Cortex of kidney (tissue), 1 donor: ENCODE measurements around the gene FKBP5.
"Not testable (repeated sequence)": the region's sequence is repeated elsewhere in the genome, so short reads cannot be mapped to it uniquely, and the experiment has no call there.

ENCODE experiments used
- DNase-seq: peaks from one replicate; lab custom pipeline; 2025; lab: John Stamatoyannopoulos, UW

The FKBP5 gene

DNA sequence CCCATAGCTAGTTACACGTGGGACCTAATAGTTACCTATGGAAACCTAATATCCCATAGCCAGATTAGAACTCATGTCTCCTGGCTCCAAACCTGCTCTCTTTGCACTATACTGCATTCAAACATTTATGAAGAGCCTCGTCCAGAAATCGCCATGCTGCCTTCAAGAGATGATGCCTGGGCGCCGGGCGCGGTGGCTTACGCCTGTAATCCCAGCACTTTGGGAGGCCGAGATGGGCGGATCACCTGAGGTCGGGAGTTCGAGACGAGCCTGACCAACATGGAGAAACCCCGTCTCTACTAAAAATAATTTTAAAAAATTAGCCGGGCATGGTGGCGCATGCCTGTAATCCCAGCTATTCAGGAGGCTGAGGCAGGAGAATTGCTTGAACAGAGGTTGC, 1.3 kb upstream of the FKBP5 start:
- not testable (repeated sequence) for DNase-seq

- no peak for DNase-seq
These were observed 784 bp downstream of the FKBP5 start for GRCh38 chr6:35687658-35688604.

DNA sequence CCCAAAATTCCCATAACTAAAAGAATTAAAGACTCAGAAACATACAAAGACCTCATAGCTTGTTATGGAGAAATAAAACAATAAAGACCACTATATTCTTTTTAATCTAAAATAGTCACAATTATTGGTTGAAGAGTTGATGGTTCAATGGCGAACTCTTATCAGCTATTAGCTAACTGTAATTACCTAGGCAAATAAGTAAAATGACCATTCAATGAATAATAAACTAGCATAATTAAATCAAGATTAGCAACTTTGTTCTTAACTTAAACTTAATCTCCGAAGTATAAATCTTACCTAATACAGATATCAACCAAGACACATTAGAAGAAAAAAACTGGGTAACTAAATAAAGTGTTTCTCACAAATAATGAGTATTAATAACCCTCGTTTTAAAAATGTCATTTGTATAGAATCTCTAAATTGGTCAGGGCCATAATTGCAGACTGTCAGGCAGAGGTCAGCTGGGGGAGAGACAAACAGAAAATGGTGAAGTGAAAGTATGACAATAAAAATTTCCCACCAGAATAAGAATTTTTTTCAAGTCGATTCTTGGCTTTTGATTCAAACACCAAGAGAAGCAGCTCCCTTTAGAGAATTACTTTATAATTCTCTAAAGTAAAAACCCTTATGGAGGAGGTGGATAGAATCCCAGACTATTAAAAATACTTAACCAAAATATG, 1.7 kb downstream of the FKBP5 start:
- no peak for DNase-seq

- no peak for DNase-seq
These were observed 2.3 kb downstream of the FKBP5 start for GRCh38 chr6:35686436-35686835.

- DNase-seq = no peak
These were observed 5.4 kb downstream of the FKBP5 start for GRCh38 chr6:35683267-35683666.

DNA sequence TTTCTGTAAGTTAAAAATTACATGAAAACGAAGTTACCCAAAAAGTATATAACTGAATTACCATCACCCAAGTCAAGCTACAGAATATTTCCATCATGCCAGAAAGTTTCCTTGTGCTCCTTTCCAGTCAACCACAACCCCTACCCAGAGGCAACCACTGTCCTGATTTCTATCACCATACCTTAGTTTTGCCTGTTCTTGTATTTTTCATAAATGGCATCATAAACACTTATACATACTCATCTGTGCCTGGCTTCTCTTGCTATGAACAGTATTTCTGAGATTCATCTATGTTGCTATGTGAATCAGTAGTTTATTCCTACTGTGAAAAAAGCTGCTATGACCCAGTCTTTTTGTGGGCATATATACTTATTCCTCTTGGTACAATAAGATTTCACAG, 7.4 kb downstream of the FKBP5 start:
- DNase-seq = no peak

- DNase-seq = no peak
These were observed 9.3 kb downstream of the FKBP5 start for GRCh38 chr6:35679399-35679798.

DNA sequence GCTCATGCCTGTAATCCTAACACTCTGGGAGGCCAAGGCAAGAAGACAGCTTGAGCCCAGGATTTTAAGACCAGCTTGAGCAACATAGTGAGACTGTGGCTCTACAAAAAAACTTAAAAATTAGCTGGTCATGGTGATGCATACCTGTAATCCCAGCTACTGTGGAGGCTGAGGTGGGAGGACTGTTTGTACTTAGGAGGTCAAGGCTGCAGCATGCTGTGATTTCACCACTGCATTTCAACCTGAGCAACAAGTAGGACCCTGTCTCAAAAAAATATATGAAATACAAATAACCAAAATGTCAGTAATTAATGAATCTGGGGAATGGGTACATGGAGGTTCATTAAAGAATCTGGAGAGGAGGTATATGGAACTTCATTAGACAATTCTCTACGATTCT, 9.9 kb downstream of the FKBP5 start:
- no peak for DNase-seq

DNA sequence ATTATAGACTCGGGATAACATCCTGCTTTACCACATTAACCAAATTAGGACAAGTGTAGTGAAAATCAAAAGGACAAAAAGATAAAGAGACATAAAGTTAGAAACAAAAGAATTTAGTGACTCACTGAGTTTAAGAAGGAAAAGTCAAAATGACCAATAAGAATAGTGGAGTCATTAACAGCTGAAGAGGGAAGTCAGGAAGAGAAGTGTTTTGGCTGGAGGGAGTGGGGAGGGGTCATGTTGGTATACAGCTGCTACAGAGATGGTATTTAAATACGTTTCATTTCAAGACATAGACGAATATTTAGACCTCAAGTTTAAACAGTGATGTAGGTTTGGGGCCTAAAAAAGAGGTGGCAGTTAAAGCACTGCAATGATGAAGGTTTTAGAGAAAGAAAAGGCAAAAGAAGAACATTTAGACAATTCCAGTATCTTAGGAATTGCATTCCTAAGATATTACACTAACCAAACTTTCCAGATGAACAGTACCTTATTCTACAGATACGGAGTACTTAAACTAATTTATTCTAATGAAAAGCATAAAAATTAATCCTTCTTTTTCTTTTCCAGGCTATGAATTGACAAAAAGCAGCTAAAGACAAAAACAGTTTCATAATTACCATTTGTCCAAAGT, 10.6 kb downstream of the FKBP5 start:
- DNase-seq = no peak

- DNase-seq = no peak
These were observed 11.3 kb downstream of the FKBP5 start for GRCh38 chr6:35677456-35677855.

GRCh38 chr6:35675871-35676459, 12.8 kb downstream of the FKBP5 start:
- no peak for DNase-seq

- no peak for DNase-seq
These were observed 14.1 kb downstream of the FKBP5 start for GRCh38 chr6:35674594-35674993.

GRCh38 chr6:35673755-35674154, 15.0 kb downstream of the FKBP5 start:
- DNase-seq = no peak

GRCh38 chr6:35673284-35673666, 15.4 kb downstream of the FKBP5 start:
- not testable (repeated sequence) for DNase-seq

- not testable (repeated sequence) for DNase-seq
These were observed 18.3 kb downstream of the FKBP5 start for GRCh38 chr6:35670453-35670852.

DNA sequence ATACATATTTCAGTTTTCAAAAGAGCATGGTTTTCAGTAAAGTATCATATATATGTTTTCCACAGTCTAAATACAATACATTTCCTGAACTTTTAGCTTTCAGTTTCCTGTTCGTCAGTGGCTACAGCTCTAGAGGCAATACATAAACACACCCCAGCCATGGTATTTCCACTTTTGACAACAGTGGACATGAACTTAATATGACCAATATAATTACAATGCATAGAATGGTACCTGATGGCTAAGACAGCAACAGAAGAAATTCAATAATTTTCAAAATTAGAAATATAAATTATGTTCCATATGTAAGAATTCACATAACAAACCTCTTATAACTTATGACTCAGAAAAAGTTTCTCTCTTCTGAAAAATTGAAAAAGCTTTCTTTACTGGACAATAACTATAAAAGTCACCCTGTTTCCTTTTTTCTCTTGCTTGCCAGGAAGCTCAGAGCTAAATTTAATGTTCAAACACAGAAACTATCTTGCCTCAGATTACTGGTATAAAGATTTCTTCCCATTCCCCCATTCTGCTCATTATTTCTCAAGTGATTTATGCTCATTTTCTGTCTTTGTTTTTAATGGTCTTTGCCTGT, 19.2 kb downstream of the FKBP5 start:
- DNase-seq = no peak

GRCh38 chr6:35668744-35669450, 19.8 kb downstream of the FKBP5 start:
- no peak for DNase-seq

DNA sequence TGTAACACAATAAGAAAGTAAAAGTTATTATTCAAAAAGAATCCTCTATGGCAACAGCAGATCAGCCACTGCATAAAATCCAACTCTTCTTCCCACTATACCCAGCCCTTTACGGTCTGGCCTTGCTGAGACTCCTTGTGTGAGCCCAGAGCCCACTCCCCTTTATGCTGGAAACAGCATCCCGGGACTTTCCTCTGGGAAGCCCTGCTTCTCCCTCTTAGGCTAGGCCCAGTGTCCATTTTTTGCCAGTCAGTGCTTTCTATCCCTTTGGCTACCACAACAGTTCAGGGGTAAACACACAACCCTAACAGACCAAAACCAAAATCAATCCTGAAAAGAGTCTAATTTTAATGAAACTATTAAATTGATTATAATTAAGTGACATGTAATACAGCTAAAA, 20.6 kb downstream of the FKBP5 start:
- no peak for DNase-seq

- no peak for DNase-seq
These were observed 23.1 kb downstream of the FKBP5 start for GRCh38 chr6:35665573-35665972.

- DNase-seq = no peak
These were observed 23.8 kb downstream of the FKBP5 start for GRCh38 chr6:35664945-35665344.

GRCh38 chr6:35663447-35664235, 25.1 kb downstream of the FKBP5 start:
- DNase-seq = no peak
